D721Med (cell line): ENCODE measurements around the gene ST14.
"Not testable (repeated sequence)": the region's sequence is repeated elsewhere in the genome, so short reads cannot be mapped to it uniquely, and the experiment has no call there.

ENCODE experiments used
- DNase-seq: peaks from one replicate; pipeline ENCODE4 v3.0.0; 2011; ENCODE audit warnings: low spot score; ENCODE audit not compliant: insufficient read length
- FAIRE-seq: peaks from 2 replicates; lab custom pipeline; 2011; peaks lifted over from hg19 to GRCh38; lab: Jason Lieb, UNC
- TF ChIP-seq, protein P1 (sequence below): IDR thresholded peaks from 2 replicates; pipeline ENCODE4 v1.5.1; 2012; ENCODE audit warnings: mild to moderate bottlenecking, control low read depth; ENCODE audit not compliant: insufficient read depth; ENCODE audit errors: missing control alignments

Gene ST14

GRCh38 chr11:130218501-130219070 is 59.0 kb downstream of the ST14 start:
- FAIRE-seq (no peak), DNase-seq (no peak)
- TF ChIP-seq, protein P1, sequence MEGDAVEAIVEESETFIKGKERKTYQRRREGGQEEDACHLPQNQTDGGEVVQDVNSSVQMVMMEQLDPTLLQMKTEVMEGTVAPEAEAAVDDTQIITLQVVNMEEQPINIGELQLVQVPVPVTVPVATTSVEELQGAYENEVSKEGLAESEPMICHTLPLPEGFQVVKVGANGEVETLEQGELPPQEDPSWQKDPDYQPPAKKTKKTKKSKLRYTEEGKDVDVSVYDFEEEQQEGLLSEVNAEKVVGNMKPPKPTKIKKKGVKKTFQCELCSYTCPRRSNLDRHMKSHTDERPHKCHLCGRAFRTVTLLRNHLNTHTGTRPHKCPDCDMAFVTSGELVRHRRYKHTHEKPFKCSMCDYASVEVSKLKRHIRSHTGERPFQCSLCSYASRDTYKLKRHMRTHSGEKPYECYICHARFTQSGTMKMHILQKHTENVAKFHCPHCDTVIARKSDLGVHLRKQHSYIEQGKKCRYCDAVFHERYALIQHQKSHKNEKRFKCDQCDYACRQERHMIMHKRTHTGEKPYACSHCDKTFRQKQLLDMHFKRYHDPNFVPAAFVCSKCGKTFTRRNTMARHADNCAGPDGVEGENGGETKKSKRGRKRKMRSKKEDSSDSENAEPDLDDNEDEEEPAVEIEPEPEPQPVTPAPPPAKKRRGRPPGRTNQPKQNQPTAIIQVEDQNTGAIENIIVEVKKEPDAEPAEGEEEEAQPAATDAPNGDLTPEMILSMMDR = no peak

DNA sequence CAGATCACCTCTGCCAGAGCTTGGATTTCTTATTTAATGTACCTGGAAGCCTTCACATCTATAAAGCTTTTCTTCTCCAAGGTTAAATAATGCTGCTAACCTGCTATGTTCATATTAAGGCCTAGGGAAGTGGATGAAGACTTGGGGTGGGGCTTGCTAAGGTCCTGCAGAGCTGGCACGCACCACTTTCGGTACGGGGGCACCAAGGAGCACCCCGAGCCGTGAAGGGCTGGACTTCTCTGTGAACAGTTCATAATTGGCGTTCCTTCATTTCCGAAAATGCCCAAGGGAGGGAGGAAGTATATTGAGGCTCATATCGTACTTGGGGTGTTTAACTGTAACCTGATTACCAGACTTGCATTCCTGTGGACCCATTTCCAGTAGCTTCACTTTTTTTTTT is 59.6 kb downstream of the ST14 start:
- TF ChIP-seq, protein P1 = no peak
- FAIRE-seq (no peak), DNase-seq (no peak)

GRCh38 chr11:130220311-130221035 is 60.9 kb downstream of the ST14 start:
- TF ChIP-seq, protein P1 = no peak
- no peak for FAIRE-seq
- no peak for DNase-seq

DNA sequence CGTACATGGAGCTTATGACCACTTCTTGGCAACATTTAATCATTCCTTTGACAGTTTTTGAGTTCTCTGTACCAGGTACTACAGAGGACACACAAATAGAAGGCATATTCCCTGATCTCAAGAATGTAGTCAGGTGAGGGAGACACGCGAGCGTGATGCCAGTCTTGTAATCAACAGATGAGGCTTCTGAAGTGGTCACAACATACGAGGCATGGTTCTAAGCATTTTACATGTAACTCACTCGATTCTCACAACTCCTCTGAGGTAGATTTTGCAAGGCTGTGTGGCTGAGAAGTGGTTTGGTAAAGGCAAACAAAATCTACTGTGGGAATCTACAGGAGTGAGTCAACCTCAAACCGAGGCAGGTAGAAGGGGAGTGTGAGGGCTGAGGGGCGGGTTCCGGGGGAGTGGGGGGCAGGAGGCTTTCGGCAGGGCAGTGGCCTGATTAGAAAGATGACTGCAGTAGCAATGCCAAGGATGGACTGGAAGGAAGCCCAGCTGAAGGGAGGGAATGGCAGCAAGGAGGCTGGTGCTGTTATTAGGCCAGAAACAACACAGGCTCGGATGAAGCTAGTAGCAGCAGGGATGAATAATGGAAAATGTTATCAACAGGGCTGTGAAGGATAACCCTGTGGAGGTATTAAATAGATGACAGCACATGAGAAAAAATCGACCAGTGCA is 63.8 kb downstream of the ST14 start:
- FAIRE-seq = no peak
- no peak for DNase-seq
- TF ChIP-seq, protein P1 = no peak

DNA sequence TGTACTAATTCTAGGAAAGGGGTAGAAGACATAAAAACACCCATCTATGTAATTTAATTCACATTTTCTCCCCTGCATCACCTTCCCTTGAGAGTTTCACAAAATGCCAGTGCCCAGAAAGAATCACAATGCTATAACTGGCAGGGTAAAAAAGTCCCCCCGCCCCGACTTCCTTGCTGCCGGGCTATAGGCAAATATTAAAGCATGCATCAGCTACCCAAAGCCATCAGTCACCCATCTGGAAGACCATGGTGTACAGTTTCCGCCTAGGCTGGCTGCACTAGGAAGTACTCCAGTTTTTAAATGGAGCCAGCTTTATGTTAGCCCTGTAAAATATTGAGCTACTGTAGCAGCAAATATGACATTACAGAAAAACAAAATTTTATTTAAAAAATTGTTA is 67.8 kb downstream of the ST14 start:
- TF ChIP-seq, protein P1 = no peak
- FAIRE-seq (no peak), DNase-seq (no peak)

GRCh38 chr11:130233486-130233885 is 73.9 kb downstream of the ST14 start:
- DNase-seq, FAIRE-seq: not testable (repeated sequence)

GRCh38 chr11:130233888-130234287 is 74.3 kb downstream of the ST14 start:
- DNase-seq, FAIRE-seq: not testable (repeated sequence)

- no peak for FAIRE-seq
- TF ChIP-seq, protein P1 = no peak
- no peak for DNase-seq
Observed at GRCh38 chr11:130234315-130234714, 74.7 kb downstream of the ST14 start.
